Measurements from ENCODE around the gene USP48. TPM values are rescaled to one million over a fixed set of nuclear protein-coding genes. Genes with fewer than 3 reads are reported as not detected.
"Not testable (repeated sequence)": the region's sequence is repeated elsewhere in the genome, so short reads cannot be mapped to it uniquely, and the experiment has no call there.

The USP48 gene
- total and polyA plus RNA-seq, 2 donors = 25.3 to 34.3 TPM

- H3K27ac ChIP-seq (ENCODE audit: low read depth in 1 of 2, low read length in 1 of 2) = no peak overlapping the region
- no peak overlapping the region for H3K4me3 ChIP-seq (ENCODE audit: low read length in 2 of 2)
- 98% methylated on average over 4 of the region's 4 CpGs for WGBS
- DNase-seq (ENCODE audit: low read depth in 6 of 9, low spot score in 9 of 9) = no peak
- no peaks in the 10 kb centered on the region for H3K9me3 ChIP-seq (ENCODE audit: control insufficient read depth in 2 of 2, insufficient read depth in 1 of 2, low read length in 1 of 2)
- H3K27me3 ChIP-seq (ENCODE audit: control insufficient read depth in 2 of 2, insufficient read depth in 1 of 2, low read length in 1 of 2) = no peaks in the 10 kb centered on the region
- H3K4me1 ChIP-seq (ENCODE audit: control insufficient read depth in 2 of 2, insufficient read depth in 2 of 2, low read length in 2 of 2) = no peaks in the 10 kb centered on the region
- H3K36me3 ChIP-seq (ENCODE audit: control insufficient read depth in 2 of 2, insufficient read depth in 2 of 2, low read length in 1 of 2) = no peaks in the 10 kb centered on the region
Observed at GRCh38 chr1:21801100-21801499, 18.2 kb upstream of the USP48 start.

- H3K27ac ChIP-seq (ENCODE audit: low read depth in 1 of 2, low read length in 1 of 2) = no peak overlapping the region
- DNase-seq (ENCODE audit: low read depth in 6 of 9, low spot score in 9 of 9) = no peak
- 59% methylated on average over 5 of the region's 5 CpGs for WGBS
- no peaks in the 10 kb centered on the region for H3K4me1 ChIP-seq (ENCODE audit: control insufficient read depth in 2 of 2, insufficient read depth in 2 of 2, low read length in 2 of 2)
- H3K27me3 ChIP-seq (ENCODE audit: control insufficient read depth in 2 of 2, insufficient read depth in 1 of 2, low read length in 1 of 2) = no peaks in the 10 kb centered on the region
- H3K4me3 ChIP-seq (ENCODE audit: low read length in 2 of 2) = no peak overlapping the region
- peaks cover 0 to 6% of the 10 kb centered on the region in 2 donors for H3K9me3 ChIP-seq (ENCODE audit: control insufficient read depth in 2 of 2, insufficient read depth in 1 of 2, low read length in 1 of 2)
- no peaks in the 10 kb centered on the region for H3K36me3 ChIP-seq (ENCODE audit: control insufficient read depth in 2 of 2, insufficient read depth in 2 of 2, low read length in 1 of 2)
Observed at GRCh38 chr1:21799730-21800129, 16.8 kb upstream of the USP48 start.

GRCh38 chr1:21795075-21795474 is 12.1 kb upstream of the USP48 start:
- DNase-seq (ENCODE audit: low read depth in 6 of 9, low spot score in 9 of 9) = no peak
- Histone ChIP-seq H3K4me3 (ENCODE audit: low read length in 2 of 2) (no peak overlapping the region), H3K27ac (ENCODE audit: low read depth in 1 of 2, low read length in 1 of 2) (no peak overlapping the region), H3K4me1 (ENCODE audit: control insufficient read depth in 2 of 2, insufficient read depth in 2 of 2, low read length in 2 of 2) (no peaks in the 10 kb centered on the region), H3K27me3 (ENCODE audit: control insufficient read depth in 2 of 2, insufficient read depth in 1 of 2, low read length in 1 of 2) (no peaks in the 10 kb centered on the region), H3K9me3 (ENCODE audit: control insufficient read depth in 2 of 2, insufficient read depth in 1 of 2, low read length in 1 of 2) (peaks cover 0 to 12% of the 10 kb centered on the region in 2 donors), H3K36me3 (ENCODE audit: control insufficient read depth in 2 of 2, insufficient read depth in 2 of 2, low read length in 1 of 2) (no peaks in the 10 kb centered on the region)
- WGBS = 96% methylated on average over 6 of the region's 6 CpGs

- Histone ChIP-seq H3K27me3 (ENCODE audit: control insufficient read depth in 2 of 2, insufficient read depth in 1 of 2, low read length in 1 of 2) (no peaks in the 10 kb centered on the region), H3K4me3 (ENCODE audit: low read length in 2 of 2) (no peak overlapping the region), H3K4me1 (ENCODE audit: control insufficient read depth in 2 of 2, insufficient read depth in 2 of 2, low read length in 2 of 2) (no peaks in the 10 kb centered on the region), H3K36me3 (ENCODE audit: control insufficient read depth in 2 of 2, insufficient read depth in 2 of 2, low read length in 1 of 2) (no peaks in the 10 kb centered on the region), H3K27ac (ENCODE audit: low read depth in 1 of 2, low read length in 1 of 2) (no peak overlapping the region), H3K9me3 (ENCODE audit: control insufficient read depth in 2 of 2, insufficient read depth in 1 of 2, low read length in 1 of 2) (peaks cover 0 to 12% of the 10 kb centered on the region in 2 donors)
- DNase-seq (ENCODE audit: low read depth in 6 of 9, low spot score in 9 of 9) = no peak
- WGBS = over 99% methylated on average over 2 of the region's 2 CpGs
Observed at GRCh38 chr1:21794656-21795055, 11.7 kb upstream of the USP48 start.

GRCh38 chr1:21793104-21793503 is 10.2 kb upstream of the USP48 start:
- DNase-seq (ENCODE audit: low read depth in 6 of 9, low spot score in 9 of 9) = no peak
- H3K4me1 ChIP-seq (ENCODE audit: control insufficient read depth in 2 of 2, insufficient read depth in 2 of 2, low read length in 2 of 2) = no peaks in the 10 kb centered on the region
- WGBS = 91% methylated on average over 2 of the region's 2 CpGs
- no peak overlapping the region for H3K4me3 ChIP-seq (ENCODE audit: low read length in 2 of 2)
- H3K9me3 ChIP-seq (ENCODE audit: control insufficient read depth in 2 of 2, insufficient read depth in 1 of 2, low read length in 1 of 2) = peaks cover 0 to 12% of the 10 kb centered on the region in 2 donors
- no peak overlapping the region for H3K27ac ChIP-seq (ENCODE audit: low read depth in 1 of 2, low read length in 1 of 2)
- H3K27me3 ChIP-seq (ENCODE audit: control insufficient read depth in 2 of 2, insufficient read depth in 1 of 2, low read length in 1 of 2) = no peaks in the 10 kb centered on the region
- no peaks in the 10 kb centered on the region for H3K36me3 ChIP-seq (ENCODE audit: control insufficient read depth in 2 of 2, insufficient read depth in 2 of 2, low read length in 1 of 2)

GRCh38 chr1:21786640-21787039 is 3.7 kb upstream of the USP48 start:
- no peak overlapping the region for H3K4me3 ChIP-seq (ENCODE audit: low read length in 2 of 2)
- peaks cover 0 to 11% of the 10 kb centered on the region in 2 donors for H3K4me1 ChIP-seq (ENCODE audit: control insufficient read depth in 2 of 2, insufficient read depth in 2 of 2, low read length in 2 of 2)
- H3K36me3 ChIP-seq (ENCODE audit: control insufficient read depth in 2 of 2, insufficient read depth in 2 of 2, low read length in 1 of 2) = no peaks in the 10 kb centered on the region
- DNase-seq (ENCODE audit: low read depth in 6 of 9, low spot score in 9 of 9) = no peak
- H3K27ac ChIP-seq (ENCODE audit: low read depth in 1 of 2, low read length in 1 of 2) = no peak overlapping the region
- H3K27me3 ChIP-seq (ENCODE audit: control insufficient read depth in 2 of 2, insufficient read depth in 1 of 2, low read length in 1 of 2) = no peaks in the 10 kb centered on the region
- H3K9me3 ChIP-seq (ENCODE audit: control insufficient read depth in 2 of 2, insufficient read depth in 1 of 2, low read length in 1 of 2) = no peaks in the 10 kb centered on the region
- WGBS = 94% methylated on average over 2 of the region's 2 CpGs

- not testable (repeated sequence) for DNase-seq (ENCODE audit: low read depth in 6 of 9, low spot score in 9 of 9); H3K27ac ChIP-seq (ENCODE audit: low read depth in 1 of 2, low read length in 1 of 2); H3K4me3 ChIP-seq (ENCODE audit: low read length in 2 of 2); H3K27me3 ChIP-seq (ENCODE audit: control insufficient read depth in 2 of 2, insufficient read depth in 1 of 2, low read length in 1 of 2); H3K9me3 ChIP-seq (ENCODE audit: control insufficient read depth in 2 of 2, insufficient read depth in 1 of 2, low read length in 1 of 2); H3K36me3 ChIP-seq (ENCODE audit: control insufficient read depth in 2 of 2, insufficient read depth in 2 of 2, low read length in 1 of 2)
- peaks cover 4 to 16% of the 10 kb centered on the region in 2 donors for H3K4me1 ChIP-seq (ENCODE audit: control insufficient read depth in 2 of 2, insufficient read depth in 2 of 2, low read length in 2 of 2)
- WGBS = 97% methylated on average over 9 of the region's 9 CpGs
Observed at GRCh38 chr1:21785764-21786163, 2.8 kb upstream of the USP48 start.

- DNase-seq (ENCODE audit: low read depth in 6 of 9, low spot score in 9 of 9) = no peak
- H3K36me3 ChIP-seq (ENCODE audit: control insufficient read depth in 2 of 2, insufficient read depth in 2 of 2, low read length in 1 of 2) = no peaks in the 10 kb centered on the region
- peaks cover 4 to 16% of the 10 kb centered on the region in 2 donors for H3K4me1 ChIP-seq (ENCODE audit: control insufficient read depth in 2 of 2, insufficient read depth in 2 of 2, low read length in 2 of 2)
- WGBS = 68% methylated on average over 32 of the region's 32 CpGs
- H3K27ac ChIP-seq (ENCODE audit: low read depth in 1 of 2, low read length in 1 of 2) = peak overlapping the region; percentile 96 to 100
- H3K4me3 ChIP-seq (ENCODE audit: low read length in 2 of 2) = peak overlapping the region; percentile 82 to 93
- H3K9me3 ChIP-seq (ENCODE audit: control insufficient read depth in 2 of 2, insufficient read depth in 1 of 2, low read length in 1 of 2) = no peaks in the 10 kb centered on the region
- no peaks in the 10 kb centered on the region for H3K27me3 ChIP-seq (ENCODE audit: control insufficient read depth in 2 of 2, insufficient read depth in 1 of 2, low read length in 1 of 2)
Observed at GRCh38 chr1:21783679-21784603, 992 bp upstream of the USP48 start.

GRCh38 chr1:21782349-21782867 is 541 bp downstream of the USP48 start:
- Histone ChIP-seq H3K4me3 (ENCODE audit: low read length in 2 of 2) (peak overlapping the region; percentile 82 to 93), H3K36me3 (ENCODE audit: control insufficient read depth in 2 of 2, insufficient read depth in 2 of 2, low read length in 1 of 2) (no peaks in the 10 kb centered on the region), H3K27ac (ENCODE audit: low read depth in 1 of 2, low read length in 1 of 2) (peak overlapping the region; percentile 96 to 100), H3K4me1 (ENCODE audit: control insufficient read depth in 2 of 2, insufficient read depth in 2 of 2, low read length in 2 of 2) (peaks cover 4 to 16% of the 10 kb centered on the region in 2 donors), H3K27me3 (ENCODE audit: control insufficient read depth in 2 of 2, insufficient read depth in 1 of 2, low read length in 1 of 2) (no peaks in the 10 kb centered on the region), H3K9me3 (ENCODE audit: control insufficient read depth in 2 of 2, insufficient read depth in 1 of 2, low read length in 1 of 2) (no peaks in the 10 kb centered on the region)
- DNase-seq (ENCODE audit: low read depth in 6 of 9, low spot score in 9 of 9) = peak in 7 of 9 donors; percentile 13 to 76 (median 41)
- under 1% methylated on average over 37 of the region's 37 CpGs for WGBS
